AG09309 (cell line): Measurements from ENCODE around the gene RCCD1.

ENCODE experiments used
- DNase-seq: peaks from one replicate; pipeline ENCODE4 v3.0.0-alpha.2; 2010; ENCODE audit warnings: low read depth
- H3K4me3 ChIP-seq: 2 replicates; pipeline ENCODE4 v1.5.1; 2011; ENCODE audit warnings: mild to moderate bottlenecking, low read depth, low read length, moderate library complexity; ENCODE audit not compliant: control insufficient read depth
- TF ChIP-seq, protein P1 (sequence below): IDR thresholded peaks from 2 replicates; pipeline ENCODE4 v1.5.1; 2011; ENCODE audit warnings: mild to moderate bottlenecking, low read depth, low read length, inconsistent platforms; ENCODE audit not compliant: insufficient read depth, control insufficient read depth; ENCODE audit errors: missing control alignments

The RCCD1 gene

DNA sequence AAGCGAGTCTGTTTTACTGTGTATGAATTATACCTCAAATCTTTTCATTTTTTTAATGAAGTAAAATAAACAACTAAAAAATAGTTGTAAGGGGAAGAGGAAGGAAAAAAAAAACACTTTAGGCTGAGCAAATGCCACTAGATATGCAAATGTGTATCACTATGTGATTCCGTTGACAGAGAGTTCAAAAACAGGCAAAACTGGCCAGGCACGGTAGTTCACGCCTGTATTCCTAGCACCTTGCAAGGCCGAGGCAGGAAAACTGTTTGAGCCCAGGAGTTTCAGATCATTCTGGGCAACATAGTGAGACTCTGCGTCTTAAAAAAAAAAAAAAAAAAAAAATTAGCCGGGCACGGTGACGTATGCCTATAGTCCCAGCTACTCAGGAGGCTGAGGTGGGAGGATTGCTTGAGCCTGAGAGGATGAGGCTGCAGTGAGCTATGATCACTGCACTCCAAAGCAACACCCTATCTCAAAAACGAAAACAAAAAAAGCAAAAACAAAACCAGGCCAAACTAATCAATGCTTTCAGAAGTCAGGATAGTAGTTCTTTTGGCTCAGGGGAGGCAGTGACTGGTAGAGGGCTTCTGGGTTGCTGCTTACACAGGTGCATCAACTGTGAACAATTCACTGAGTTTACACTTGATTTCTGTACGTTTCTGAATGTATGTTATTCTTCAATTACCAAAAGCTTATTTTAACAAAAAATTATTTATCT lies 32.3 kb downstream of the RCCD1 start:
- no peak for DNase-seq
- no peak overlapping the region for H3K4me3 ChIP-seq
- TF ChIP-seq, protein P1, sequence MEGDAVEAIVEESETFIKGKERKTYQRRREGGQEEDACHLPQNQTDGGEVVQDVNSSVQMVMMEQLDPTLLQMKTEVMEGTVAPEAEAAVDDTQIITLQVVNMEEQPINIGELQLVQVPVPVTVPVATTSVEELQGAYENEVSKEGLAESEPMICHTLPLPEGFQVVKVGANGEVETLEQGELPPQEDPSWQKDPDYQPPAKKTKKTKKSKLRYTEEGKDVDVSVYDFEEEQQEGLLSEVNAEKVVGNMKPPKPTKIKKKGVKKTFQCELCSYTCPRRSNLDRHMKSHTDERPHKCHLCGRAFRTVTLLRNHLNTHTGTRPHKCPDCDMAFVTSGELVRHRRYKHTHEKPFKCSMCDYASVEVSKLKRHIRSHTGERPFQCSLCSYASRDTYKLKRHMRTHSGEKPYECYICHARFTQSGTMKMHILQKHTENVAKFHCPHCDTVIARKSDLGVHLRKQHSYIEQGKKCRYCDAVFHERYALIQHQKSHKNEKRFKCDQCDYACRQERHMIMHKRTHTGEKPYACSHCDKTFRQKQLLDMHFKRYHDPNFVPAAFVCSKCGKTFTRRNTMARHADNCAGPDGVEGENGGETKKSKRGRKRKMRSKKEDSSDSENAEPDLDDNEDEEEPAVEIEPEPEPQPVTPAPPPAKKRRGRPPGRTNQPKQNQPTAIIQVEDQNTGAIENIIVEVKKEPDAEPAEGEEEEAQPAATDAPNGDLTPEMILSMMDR = no peak

DNA sequence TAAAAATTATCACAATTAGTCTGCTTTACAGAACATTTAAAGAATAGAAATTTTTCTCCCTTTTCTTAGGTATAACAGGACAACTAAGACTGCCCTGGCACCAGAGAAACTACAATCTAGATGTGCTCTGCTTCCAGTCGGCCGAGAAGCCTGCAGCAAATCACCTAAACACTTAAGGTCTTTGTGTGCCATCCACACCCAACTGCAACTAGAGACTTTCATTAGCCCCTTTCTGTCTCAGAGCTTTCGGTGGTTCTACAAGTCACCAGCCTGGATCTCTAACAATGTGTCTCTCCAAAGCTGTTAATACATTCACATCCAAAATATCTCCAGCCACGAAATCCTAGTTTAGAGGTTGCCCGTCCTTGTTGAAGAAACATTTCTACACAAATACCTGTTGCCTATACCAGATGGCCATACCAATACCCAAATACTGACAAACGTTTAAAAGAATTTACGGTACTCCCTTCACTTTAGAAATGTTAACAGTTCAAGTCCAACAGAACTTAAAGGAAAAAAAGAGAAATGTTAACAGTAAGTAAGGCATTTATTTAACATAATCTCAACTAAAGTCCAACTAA lies 33.0 kb downstream of the RCCD1 start:
- no peak for DNase-seq
- TF ChIP-seq, protein P1 = no peak
- H3K4me3 ChIP-seq = no peak overlapping the region

DNA sequence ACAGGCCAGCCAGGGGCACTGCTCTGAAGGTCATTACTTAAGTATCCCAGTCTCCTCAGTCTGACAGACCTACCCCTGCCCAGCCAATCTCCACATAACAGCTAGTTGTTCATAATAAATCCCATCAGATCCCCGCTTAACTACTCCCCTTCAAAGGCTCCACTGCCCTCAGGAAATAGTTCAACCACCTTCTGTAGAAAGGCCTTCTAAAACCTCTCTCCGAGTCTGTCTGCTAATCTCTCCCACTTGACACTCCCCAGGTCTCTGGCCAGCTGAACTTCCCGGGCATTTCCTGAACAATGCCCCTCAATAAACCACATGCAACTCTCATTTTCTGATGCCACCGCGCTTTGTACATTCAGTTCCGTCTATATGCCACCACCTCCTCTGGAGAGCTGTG lies 33.6 kb downstream of the RCCD1 start:
- TF ChIP-seq, protein P1 = no peak
- no peak overlapping the region for H3K4me3 ChIP-seq
- DNase-seq = no peak

DNA sequence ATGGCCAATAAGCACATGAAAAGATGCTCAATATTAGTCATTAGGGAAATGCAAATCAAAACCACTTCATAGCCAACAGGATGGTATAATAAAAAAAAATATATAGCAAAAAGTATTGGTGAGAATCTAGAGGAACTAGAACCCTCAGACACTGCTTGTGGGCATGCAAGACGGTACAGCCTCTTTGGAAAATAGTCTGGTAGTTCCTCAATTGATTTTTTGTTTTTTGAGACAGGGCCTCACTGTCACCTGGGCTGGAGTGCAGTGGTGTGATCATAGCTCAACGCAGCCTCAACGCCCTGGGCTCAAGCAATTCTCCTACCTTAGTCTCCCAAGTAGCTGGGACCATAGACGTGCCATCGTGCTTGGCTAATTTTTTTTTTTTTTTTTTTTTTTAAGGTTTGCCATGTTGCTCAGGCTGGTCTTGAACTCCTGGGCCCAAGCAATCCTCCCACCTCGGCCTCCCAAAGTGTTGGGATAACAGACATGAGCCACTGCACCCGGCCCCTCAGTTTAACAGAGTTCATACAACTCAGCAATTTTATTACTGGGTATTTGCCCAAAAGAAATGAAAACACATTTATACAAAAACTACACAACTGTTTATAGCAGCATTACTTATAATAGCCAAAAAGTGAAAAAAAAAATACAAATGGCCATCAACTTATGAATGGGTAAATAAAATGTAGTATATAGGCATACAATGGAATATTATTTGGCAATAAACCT lies 34.5 kb downstream of the RCCD1 start:
- no peak overlapping the region for H3K4me3 ChIP-seq
- TF ChIP-seq, protein P1 = no peak

DNA sequence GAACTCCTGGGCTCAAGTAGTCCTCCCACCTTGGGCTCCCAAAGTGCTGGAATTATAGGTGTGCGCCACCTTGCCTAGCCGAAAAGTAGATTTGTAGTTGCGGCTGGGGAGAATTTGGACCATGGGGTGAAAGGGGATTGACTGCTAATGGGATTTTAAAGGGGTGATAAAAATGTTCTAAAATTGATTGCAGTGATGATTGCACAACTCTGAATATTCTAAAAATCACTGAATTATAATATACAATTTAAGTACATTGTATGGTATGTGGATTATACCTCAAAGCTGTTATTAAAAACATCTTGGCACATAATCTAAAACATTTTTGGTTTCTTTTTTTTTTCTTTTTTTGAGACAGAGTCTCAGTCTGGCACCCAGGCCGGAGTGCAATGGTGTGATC lies 35.8 kb downstream of the RCCD1 start:
- H3K4me3 ChIP-seq = no peak overlapping the region
- TF ChIP-seq, protein P1 = no peak
- DNase-seq = no peak

More for the DNA sequence above, 34.5 kb downstream of the RCCD1 start:
- no peak for DNase-seq

DNA sequence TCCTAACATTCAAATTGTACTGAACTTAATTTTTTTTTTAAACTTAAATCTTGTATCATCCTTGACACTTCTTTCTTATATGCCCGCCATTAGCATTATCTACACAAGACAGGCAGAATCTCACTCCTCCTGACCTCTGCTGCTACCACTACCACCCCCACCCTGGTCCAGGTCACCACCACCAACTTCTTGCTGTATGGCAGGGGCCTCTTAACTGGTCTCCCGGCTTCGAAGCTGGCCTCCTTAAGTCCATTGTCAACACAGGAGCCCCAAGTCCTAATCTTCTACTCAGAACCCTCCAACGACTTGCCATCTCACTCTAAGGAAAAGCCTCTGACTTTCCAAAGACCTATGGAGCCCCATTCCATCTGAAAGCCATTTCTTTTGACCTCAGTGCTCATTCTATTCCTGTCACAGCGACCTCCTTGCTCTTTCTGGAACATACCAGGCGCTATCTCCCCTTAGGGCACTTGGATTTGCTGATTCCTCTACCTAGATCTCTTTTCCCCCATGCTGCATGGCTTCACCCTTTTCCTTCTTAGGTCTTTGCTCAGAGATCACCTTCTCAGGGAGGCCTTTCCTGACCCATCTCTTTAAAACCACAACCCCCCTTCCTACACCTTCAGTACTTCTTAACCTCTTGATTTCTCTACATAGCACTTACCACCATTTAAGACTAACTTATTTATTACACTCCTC lies 37.1 kb downstream of the RCCD1 start:
- H3K4me3 ChIP-seq = no peak overlapping the region
- TF ChIP-seq, protein P1 = no peak
- no peak for DNase-seq
